ENCODE results near the gene ELP4. TPM values are rescaled to one million over a fixed set of nuclear protein-coding genes. Genes with fewer than 3 reads are reported as not detected.

Gene ELP4
- total and polyA plus RNA-seq, 9 of the 15 experiments (the other 6 are each of a cell fraction or from before 2014, with no cell fraction given), result 24.1 to 60.3 (median 38.7) TPM

DNA sequence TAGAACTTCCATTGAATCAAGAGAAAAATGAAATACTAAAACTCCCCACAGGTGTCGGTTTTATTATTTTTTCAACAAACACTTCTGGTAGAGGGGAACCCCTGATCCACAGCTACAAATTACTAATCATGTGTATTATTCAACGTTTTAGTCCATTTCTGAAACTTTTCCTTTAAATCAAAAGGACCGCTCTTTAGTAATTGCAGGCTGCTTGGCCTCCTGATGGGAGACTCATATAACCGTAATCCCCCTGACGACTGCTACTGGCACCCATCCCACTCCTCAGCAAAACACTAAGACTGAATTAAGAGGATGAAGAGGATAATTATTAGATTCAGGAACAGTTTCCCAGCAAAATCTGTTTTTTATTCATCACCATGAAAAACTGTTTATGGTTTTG, 255.2 kb downstream of the ELP4 start (continued):
- TF ChIP-seq ZNF668 (CRISPR knock-in tag; IDR thresholded peaks at IDR 0.05), result no peak
- TF ChIP-seq YBX1 (IDR thresholded peaks at IDR 0.05), result no peak
- no peak for TF ChIP-seq MXI1 (IDR thresholded peaks at IDR 0.05; ENCODE audit: low read depth, low read length)
- no peak for TF ChIP-seq ZBTB7A (IDR thresholded peaks at IDR 0.05; ENCODE audit: borderline replicate concordance, control insufficient read depth, low read depth, low read length)
- TF ChIP-seq RAD21 (CRISPR knock-in tag; conservative IDR thresholded peaks at IDR 0.05 in 1 of 2, IDR thresholded peaks at IDR 0.05 in 1 of 2), result no peak

- no peak overlapping the region for H3K4me2 ChIP-seq (ENCODE audit: insufficient read depth, low read length)
- H3K27me3 ChIP-seq (ENCODE audit: control insufficient read depth in 2 of 2, insufficient read depth in 2 of 2, low read length in 2 of 2), result no peaks in the 10 kb centered on the region
- no peaks in the 10 kb centered on the region for H3K79me2 ChIP-seq (ENCODE audit: control insufficient read depth, insufficient read depth, low read length)
- BruUV-seq (replicated peaks), result no TSS peak
- no peaks in the 10 kb centered on the region for H3K36me3 ChIP-seq (ENCODE audit: control insufficient read depth, insufficient read depth, low read length)
- H3K9me1 ChIP-seq (ENCODE audit: control insufficient read depth, insufficient read depth, low read length), result no peaks in the 10 kb centered on the region
- WGBS (ENCODE audit: insufficient coverage, low coverage, missing lambda C conversion rate), result 81% methylated on average over 3 of the region's 3 CpGs
- FAIRE-seq (no peak), ATAC-seq (no peak), DNase-seq (ENCODE audit: extremely low read depth in 1 of 4, low spot score in 3 of 4) (no peak)
- in situ Hi-C loops (cut with MboI), result no loop called here
- no peak overlapping the region for H3K27ac ChIP-seq (ENCODE audit: extremely low read depth, low read depth, low read length)
- CTCF ChIA-PET (ENCODE audit: low intra/inter-chr PET ratio), result no interaction called here
- no peaks in the 10 kb centered on the region for H3K4me1 ChIP-seq (replicated peaks in 1 of 2; ENCODE audit: control insufficient read depth in 2 of 2, insufficient read depth in 2 of 2, low read length in 2 of 2)
- POLR2A ChIA-PET, result interaction anchor here (0.6 kb wide), 1 partner anchor 14 kb away, joined by 3 read pairs; no protein-coding TSS in a partner anchor
- no peak overlapping the region for H2AFZ ChIP-seq (ENCODE audit: low read depth, low read length)
- intact Hi-C loops (cut with micrococcal nuclease), result no loop called here
- no peaks in the 10 kb centered on the region for H3K9me3 ChIP-seq (replicated peaks; ENCODE audit: control insufficient read depth, insufficient read depth, low read depth, low read length)
- no peak overlapping the region for H3K9ac ChIP-seq (ENCODE audit: insufficient read depth in 1 of 2, low read depth in 2 of 2, low read length in 2 of 2)
- no peaks in the 10 kb centered on the region for H4K20me1 ChIP-seq (replicated peaks; ENCODE audit: control insufficient read depth, insufficient read depth, low read length)
- H3K4me3 ChIP-seq, result no peak overlapping the region
- no peak for TF ChIP-seq CHD4 (IDR thresholded peaks at IDR 0.05; ENCODE audit: insufficient read depth, insufficient replicate concordance, low read depth, low read length, poor library complexity, severe bottlenecking)
- TF ChIP-seq ARID3A (IDR thresholded peaks at IDR 0.05; ENCODE audit: borderline replicate concordance, low read depth, low read length), result no peak
- no peak for TF ChIP-seq NCOR1 (IDR thresholded peaks at IDR 0.05)
- no peak for TF ChIP-seq DNMT1 (IDR thresholded peaks at IDR 0.05)
- TF ChIP-seq HEY1 (CRISPR knock-in tag; IDR thresholded peaks at IDR 0.05; ENCODE audit: borderline replicate concordance), result no peak
- no peak for TF ChIP-seq ZNF3 (CRISPR knock-in tag; IDR thresholded peaks at IDR 0.05)
- TF ChIP-seq OTX1 (CRISPR knock-in tag; IDR thresholded peaks at IDR 0.05), result no peak
- no peak for TF ChIP-seq ZNF707 (CRISPR knock-in tag; conservative IDR thresholded peaks at IDR 0.05)
- TF ChIP-seq RREB1 (CRISPR knock-in tag; IDR thresholded peaks at IDR 0.05), result no peak
- TF ChIP-seq SMC3 (conservative IDR thresholded peaks at IDR 0.05; ENCODE audit: insufficient read depth, low read depth, low read length), result no peak
These were observed 257.5 kb downstream of the ELP4 start for GRCh38 chr11:31767066-31767465.

All from K562 (cell line).